Stimulated activated naive B cell treated with anti-CD40 and anti-IgM and Interleukin-4, amounts not matched to agents 10 μg/mL and 1 μg/mL and 100 μg/mL, for 72 hours (primary cell): ENCODE measurements around the gene UNC5CL.

Source experiments
- ATAC-seq, 2 donors: fragments of 150-1000 bp; cut with Tn5 transposase; replicated peaks; 2 replicates each; pipeline ENCODE4 v1.10.0; 2021; ENCODE audit warnings: moderate library complexity in 1 of 2
- DNase-seq: peaks from one replicate; pipeline ENCODE4 v3.0.0; 2021
- H3K27ac Mint-ChIP-seq: one replicate; pipeline ENCODE4 v1.8.0; 2022; ENCODE audit warnings: mild to moderate bottlenecking, mixed read lengths
- H3K27me3 Mint-ChIP-seq, 2 donors: one replicate each; pipeline ENCODE4 v1.8.0; 2022; ENCODE audit warnings: mixed read lengths in 2 of 2
- H3K36me3 Mint-ChIP-seq, 2 donors: one replicate each; pipeline ENCODE4 v1.8.0; 2022; ENCODE audit warnings: mixed read lengths in 2 of 2, mild to moderate bottlenecking in 1 of 2
- H3K4me1 Mint-ChIP-seq, 2 donors: one replicate each; pipeline ENCODE4 v1.8.0; 2022; ENCODE audit warnings: mixed read lengths in 2 of 2, mild to moderate bottlenecking in 1 of 2
- H3K4me3 Mint-ChIP-seq, 2 donors: one replicate each; pipeline ENCODE4 v1.8.0; 2022; ENCODE audit warnings: mild to moderate bottlenecking in 2 of 2, mixed read lengths in 2 of 2, moderate library complexity in 1 of 2
- H3K9me3 Mint-ChIP-seq, 2 donors: one replicate each; pipeline ENCODE4 v1.8.0; 2022; ENCODE audit warnings: mixed read lengths in 2 of 2, mild to moderate bottlenecking in 1 of 2

Gene UNC5CL

DNA sequence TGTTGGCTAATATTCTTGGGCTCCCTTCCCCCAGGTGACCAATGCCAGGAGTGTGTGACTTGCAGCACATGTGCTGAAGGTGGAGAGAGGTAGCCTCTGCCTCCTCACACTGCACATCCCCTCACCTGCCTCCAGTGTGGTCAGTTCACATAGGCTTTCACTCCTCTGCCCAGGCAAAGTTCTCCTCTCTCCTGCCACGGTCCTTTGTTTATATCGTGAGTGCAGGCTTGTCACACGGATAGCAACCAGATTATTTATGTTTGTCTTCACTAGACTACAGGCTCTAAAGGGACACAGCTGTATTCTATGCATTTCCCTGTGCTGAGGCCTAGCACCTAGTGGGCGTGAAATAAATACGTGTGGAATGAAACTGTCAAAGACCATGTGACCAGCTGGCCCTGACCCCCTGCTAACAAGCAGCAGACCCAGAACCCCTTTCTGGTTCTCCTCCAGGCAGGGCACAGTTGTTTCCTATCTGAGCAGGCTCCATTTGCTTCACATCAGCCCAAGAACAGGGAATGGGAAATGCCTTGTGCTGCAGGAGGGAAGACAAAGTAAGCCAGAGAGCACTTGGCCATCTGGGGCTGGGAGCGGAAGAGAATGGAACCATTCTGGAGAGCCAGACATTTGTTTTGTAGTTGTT is 42.3 kb downstream of the UNC5CL start:
- Mint-ChIP-seq H3K9me3 (no peaks in the 10 kb centered on the region), H3K27ac (no peak overlapping the region), H3K36me3 (no peaks in the 10 kb centered on the region), H3K27me3 (peaks cover 46% of the 10 kb centered on the region in 2 donors), H3K4me3 (no peak overlapping the region), H3K4me1 (peaks cover 6 to 10% of the 10 kb centered on the region in 2 donors)
- ATAC-seq (no peak), DNase-seq (no peak)

DNA sequence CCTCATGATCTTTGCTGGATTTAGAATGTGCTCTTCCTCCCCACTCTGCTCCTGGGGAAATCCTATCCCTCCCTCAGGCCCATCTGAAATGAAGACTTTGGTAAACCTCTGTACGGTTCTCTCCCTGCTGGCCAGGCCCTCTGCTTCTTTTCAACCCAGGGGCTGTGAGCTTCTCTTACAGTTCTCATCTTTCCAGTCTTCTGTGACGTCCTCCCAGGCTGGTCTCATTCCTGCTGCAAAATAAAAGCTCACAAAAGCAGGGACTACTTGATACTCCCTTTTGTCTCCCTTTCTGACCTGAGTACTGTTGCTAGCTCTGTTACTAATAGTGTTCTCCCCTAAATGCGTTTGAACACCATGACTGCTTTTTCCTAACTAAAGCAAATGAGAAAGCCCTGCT is 46.3 kb downstream of the UNC5CL start:
- Mint-ChIP-seq H3K36me3 (no peaks in the 10 kb centered on the region), H3K9me3 (no peaks in the 10 kb centered on the region), H3K27ac (no peak overlapping the region), H3K4me1 (peaks cover 0 to 3% of the 10 kb centered on the region in 2 donors), H3K27me3 (peaks cover 44 to 45% of the 10 kb centered on the region in 2 donors), H3K4me3 (no peak overlapping the region)
- ATAC-seq (no peak), DNase-seq (no peak)

DNA sequence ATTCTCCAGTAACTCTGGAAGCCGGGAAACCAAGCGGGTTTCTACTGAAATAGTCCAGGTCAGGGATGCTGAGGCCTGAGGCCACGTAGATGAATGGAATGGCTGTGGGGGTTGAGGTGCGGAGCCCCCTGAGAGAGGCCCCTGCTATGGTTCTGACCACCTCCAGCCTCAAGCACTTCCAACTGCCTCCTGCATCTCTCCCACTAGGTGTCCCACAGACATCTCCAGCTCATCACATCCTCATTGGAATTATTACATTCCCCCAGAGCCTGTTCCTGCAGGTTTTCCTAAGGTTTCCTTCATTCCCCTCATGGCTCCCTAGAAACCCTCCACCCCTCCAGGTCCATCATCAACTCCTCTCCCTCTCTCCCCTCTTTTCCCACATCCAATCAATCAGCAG is 48.7 kb downstream of the UNC5CL start:
- H3K27me3 Mint-ChIP-seq = peaks cover 47 to 48% of the 10 kb centered on the region in 2 donors
- H3K4me1 Mint-ChIP-seq = peaks cover 0 to 3% of the 10 kb centered on the region in 2 donors
- ATAC-seq = no peak
- no peaks in the 10 kb centered on the region for H3K9me3 Mint-ChIP-seq
- H3K36me3 Mint-ChIP-seq = no peaks in the 10 kb centered on the region
- DNase-seq = no peak
- H3K4me3 Mint-ChIP-seq = no peak overlapping the region
- H3K27ac Mint-ChIP-seq = no peak overlapping the region

DNA sequence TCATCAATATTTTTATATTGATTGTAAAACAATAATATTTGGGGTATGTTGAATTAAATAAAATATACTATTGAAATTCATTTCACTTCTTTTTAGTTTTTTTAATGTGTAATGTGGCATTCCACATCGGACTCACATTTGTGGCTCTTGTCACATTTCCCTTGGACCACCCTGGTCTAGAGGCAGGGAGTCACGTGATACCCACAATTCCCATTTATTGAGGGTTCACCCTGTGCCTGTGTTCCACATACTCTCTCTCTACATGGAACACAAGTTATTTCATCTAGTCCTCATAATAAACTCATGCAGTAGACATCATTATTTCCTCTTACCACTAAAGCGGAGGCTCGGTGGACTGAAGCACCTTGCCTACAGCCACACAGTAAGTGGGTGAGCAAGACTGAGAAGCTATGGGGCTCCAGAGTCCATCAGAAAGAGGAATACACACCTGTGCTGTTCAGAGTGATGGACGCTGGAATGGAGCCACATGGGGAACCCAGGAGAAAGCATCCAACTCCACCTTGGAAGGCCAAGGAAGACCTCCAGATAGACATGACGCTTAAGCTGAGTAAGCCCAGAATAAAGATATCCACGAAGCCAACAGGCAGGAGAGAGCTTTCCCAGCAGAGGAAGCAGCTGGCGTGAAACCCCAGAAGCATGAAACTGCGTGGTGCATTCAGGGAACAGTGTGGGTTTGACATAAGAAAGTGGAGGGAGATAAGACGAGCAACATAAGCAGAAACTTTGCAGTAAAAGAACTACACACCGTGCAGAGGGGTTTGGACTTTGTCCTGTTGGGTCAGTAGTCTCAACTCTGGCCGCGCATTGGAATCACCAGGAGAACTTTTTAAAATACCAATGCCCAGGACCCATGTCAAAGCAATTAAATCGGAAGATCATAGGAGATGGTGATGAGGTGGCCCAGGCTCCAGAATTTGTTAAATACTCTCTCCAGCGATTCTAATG is 49.5 kb downstream of the UNC5CL start:
- Mint-ChIP-seq H3K4me1 (peaks cover 0 to 3% of the 10 kb centered on the region in 2 donors), H3K4me3 (no peak overlapping the region), H3K27ac (no peak overlapping the region), H3K36me3 (no peaks in the 10 kb centered on the region), H3K9me3 (no peaks in the 10 kb centered on the region), H3K27me3 (peaks cover 43 to 46% of the 10 kb centered on the region in 2 donors)
- DNase-seq = no peak
- ATAC-seq = no peak

DNA sequence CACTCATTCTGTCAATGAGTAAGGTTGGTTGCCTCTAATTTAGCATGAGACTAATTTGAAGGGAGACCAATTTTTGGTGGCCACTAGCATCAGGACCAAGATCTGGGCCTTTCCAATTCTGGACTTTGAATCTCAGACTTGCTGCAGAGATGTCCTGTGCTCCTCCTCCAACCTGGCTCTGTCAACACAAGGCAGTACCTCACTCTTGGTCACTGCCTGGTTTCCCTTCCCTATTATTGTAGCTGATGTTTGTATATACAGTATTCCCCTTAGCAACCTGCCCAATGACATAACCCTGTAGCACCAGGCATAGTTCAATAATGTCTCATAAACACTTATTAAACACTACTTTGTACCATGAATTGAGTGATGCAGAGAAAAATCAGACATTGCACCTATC is 50.4 kb downstream of the UNC5CL start:
- peak; percentile 74 to 91 for ATAC-seq

DNA sequence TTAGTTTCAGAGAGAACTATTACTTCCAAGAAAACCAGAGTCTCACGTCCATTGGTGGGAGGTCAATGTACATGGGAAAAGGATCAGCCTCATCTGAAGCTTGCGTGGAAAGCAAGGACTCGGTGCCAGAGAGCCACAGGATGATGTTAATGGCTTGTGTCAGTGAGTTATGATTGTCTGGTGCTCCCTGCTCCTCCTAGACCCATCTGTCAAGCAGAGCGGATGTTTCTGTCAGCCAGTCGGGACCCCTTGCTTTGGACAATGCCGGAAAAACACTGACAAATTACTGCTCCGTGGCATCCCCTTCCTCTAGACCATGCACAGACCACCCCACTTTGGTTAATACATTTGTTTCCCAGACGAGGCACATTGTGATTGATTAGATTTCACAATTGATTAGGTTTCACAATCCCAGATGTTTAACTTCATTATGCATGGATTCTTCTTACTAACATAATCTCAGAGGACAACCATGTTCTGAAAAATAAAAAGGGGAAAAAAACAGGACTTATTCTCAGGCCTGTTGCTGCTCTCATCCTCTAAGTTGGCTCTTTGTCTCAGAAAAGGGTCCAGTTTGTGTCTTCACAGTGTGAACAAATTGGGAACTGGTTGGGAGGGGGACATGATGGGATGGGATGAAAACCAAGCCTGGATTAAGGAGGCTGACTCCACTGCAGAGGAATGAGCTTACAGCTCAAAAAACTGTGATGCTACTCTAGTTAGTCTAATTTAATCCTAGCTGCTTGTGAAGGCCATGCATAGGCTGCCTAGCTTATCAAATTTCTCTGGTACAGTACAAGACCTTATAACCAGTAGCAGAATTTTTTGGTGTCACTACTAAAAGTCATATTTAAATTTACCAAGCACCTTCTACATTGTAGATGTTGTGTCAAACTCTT is 51.9 kb downstream of the UNC5CL start:
- ATAC-seq (no peak), DNase-seq (no peak)
- H3K27ac Mint-ChIP-seq = no peak overlapping the region
- H3K9me3 Mint-ChIP-seq = peaks cover 0 to 3% of the 10 kb centered on the region in 2 donors
- H3K36me3 Mint-ChIP-seq = no peaks in the 10 kb centered on the region
- no peak overlapping the region for H3K4me3 Mint-ChIP-seq
- peaks cover 0 to 3% of the 10 kb centered on the region in 2 donors for H3K4me1 Mint-ChIP-seq
- H3K27me3 Mint-ChIP-seq = peaks cover 46 to 56% of the 10 kb centered on the region in 2 donors

More for the DNA sequence above, 50.4 kb downstream of the UNC5CL start:
- H3K27ac Mint-ChIP-seq = no peak overlapping the region
- H3K27me3 Mint-ChIP-seq = peaks cover 44 to 48% of the 10 kb centered on the region in 2 donors
- no peak for DNase-seq
- no peaks in the 10 kb centered on the region for H3K36me3 Mint-ChIP-seq
- H3K4me3 Mint-ChIP-seq = no peak overlapping the region
- H3K9me3 Mint-ChIP-seq = peaks cover 0 to 3% of the 10 kb centered on the region in 2 donors
- peaks cover 0 to 3% of the 10 kb centered on the region in 2 donors for H3K4me1 Mint-ChIP-seq

DNA sequence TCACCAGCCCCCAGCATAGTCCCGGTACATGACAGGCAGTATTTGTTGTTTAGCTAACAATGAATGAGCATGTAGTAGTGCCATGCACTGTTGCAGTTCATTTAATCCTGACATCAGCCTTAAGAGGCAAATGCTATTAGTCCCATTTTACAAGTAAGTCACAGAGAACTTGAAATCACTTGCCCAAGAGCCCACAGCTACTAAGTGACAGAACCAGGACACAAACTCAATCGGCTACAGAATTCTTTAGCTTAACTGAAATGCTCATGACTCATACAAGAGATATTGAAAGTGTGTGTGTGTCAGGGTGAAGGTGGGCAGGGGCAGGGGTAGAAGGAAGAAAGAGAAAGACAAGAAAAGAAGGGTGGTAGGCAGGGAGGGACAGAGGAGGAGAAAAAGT is 52.7 kb downstream of the UNC5CL start:
- no peak for DNase-seq
- no peaks in the 10 kb centered on the region for H3K36me3 Mint-ChIP-seq
- no peak overlapping the region for H3K27ac Mint-ChIP-seq
- peaks cover 0 to 3% of the 10 kb centered on the region in 2 donors for H3K9me3 Mint-ChIP-seq
- peaks cover 45 to 54% of the 10 kb centered on the region in 2 donors for H3K27me3 Mint-ChIP-seq
- H3K4me3 Mint-ChIP-seq = no peak overlapping the region
- H3K4me1 Mint-ChIP-seq = peaks cover 0 to 3% of the 10 kb centered on the region in 2 donors
- ATAC-seq = no peak

DNA sequence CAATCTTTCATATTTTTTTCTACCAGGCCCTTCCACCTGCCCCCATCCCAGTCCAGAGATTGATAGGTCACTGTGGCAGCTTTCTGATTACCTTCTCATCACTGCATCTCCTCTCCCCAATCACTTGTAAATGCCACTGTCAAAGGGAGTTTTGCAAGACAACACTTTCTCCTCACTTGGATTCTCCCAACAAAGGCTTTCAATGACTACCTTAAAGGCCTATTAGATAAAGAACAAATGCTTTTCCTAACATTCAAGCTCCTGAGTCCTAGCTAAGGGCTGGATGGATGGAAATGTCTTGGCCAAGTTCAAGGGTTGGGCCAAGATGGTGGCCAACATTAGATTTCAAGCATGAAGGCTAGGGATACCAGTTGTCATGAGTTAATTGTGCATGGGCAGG is 55.3 kb downstream of the UNC5CL start:
- peaks cover 0 to 3% of the 10 kb centered on the region in 2 donors for H3K9me3 Mint-ChIP-seq
- no peaks in the 10 kb centered on the region for H3K36me3 Mint-ChIP-seq
- peaks cover 56 to 66% of the 10 kb centered on the region in 2 donors for H3K27me3 Mint-ChIP-seq
- H3K4me1 Mint-ChIP-seq = peaks cover 0 to 2% of the 10 kb centered on the region in 2 donors
- H3K27ac Mint-ChIP-seq = no peak overlapping the region
- no peak overlapping the region for H3K4me3 Mint-ChIP-seq
- DNase-seq (no peak), ATAC-seq (no peak)

DNA sequence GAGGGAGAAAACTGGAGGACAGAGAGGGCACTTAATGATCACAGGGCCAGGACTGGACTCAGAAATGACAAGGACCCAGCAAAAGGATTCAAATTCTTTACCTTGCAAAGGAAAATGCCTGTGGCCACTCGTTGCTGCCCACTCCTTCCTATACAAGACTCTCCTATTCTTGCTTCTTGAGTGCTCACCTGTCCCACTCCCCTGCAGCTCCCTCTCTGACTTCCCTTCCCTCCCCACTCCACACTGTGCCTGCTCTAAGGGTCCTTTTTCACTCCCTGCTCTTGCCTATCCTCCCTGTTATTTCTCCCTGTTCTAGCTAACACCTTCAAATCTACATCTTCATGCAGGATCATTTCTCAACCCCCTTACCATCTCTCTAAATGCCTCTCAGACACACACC is 56.1 kb downstream of the UNC5CL start:
- Mint-ChIP-seq H3K4me1 (no peaks in the 10 kb centered on the region), H3K27ac (no peak overlapping the region), H3K9me3 (peaks cover 0 to 3% of the 10 kb centered on the region in 2 donors), H3K4me3 (no peak overlapping the region), H3K27me3 (peaks cover 60 to 74% of the 10 kb centered on the region in 2 donors), H3K36me3 (no peaks in the 10 kb centered on the region)
- ATAC-seq = no peak
- DNase-seq = no peak

DNA sequence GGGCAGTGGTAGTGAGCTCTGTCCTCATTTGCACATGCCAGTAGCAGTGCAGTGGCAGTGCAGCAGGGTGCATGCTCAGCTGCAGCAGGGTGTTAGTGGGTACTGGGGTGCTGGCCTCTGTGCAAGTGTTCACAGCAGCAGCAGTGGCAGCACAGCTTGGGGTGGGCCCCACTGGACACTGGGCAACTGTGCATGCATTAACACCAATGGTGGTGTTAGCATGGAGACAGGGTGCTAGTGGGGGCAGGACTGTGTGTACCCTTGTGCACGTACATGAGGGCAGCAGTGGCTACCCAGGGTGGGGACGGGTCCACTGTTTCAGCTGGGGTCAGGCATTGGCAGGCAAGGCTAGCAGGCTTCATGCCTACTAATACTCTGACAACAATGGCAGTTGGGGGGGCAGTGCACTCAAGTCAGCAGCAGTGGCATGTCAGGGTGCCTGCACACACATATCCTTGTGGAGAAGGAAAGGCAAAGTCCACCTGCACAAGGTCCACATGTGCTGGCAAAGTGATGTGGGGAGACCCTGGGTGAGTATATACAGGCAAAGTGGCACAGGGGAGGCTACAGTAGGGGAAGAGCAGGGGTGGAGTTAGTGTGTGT is 60.2 kb downstream of the UNC5CL start:
- H3K4me1 Mint-ChIP-seq = no peaks in the 10 kb centered on the region
- peaks cover 80 to 91% of the 10 kb centered on the region in 2 donors for H3K27me3 Mint-ChIP-seq
- no peak for ATAC-seq

DNA sequence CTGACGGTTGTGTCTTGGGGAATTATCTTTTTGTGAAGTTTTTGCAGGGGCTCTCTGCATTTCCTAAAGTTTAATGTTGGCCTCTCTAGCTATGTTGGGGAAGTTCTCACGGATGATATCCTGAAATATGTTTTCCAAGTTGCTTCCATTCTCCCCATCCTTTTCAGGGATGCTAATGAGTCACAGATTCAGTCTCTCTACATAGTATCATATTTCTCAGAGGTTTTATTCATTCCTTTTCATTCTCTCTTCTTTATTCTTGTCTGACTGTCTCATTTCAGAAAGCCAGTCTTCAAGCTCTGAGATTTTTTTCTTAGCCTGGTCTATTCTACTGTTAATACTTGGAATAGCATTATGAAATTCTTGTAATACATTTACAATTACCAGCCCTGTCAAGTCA is 61.3 kb downstream of the UNC5CL start:
- no peaks in the 10 kb centered on the region for H3K36me3 Mint-ChIP-seq
- H3K27me3 Mint-ChIP-seq = peaks cover 76 to 91% of the 10 kb centered on the region in 2 donors
- H3K27ac Mint-ChIP-seq = no peak overlapping the region
- ATAC-seq = no peak
- H3K4me3 Mint-ChIP-seq = no peak overlapping the region
- H3K9me3 Mint-ChIP-seq = peaks cover 0 to 2% of the 10 kb centered on the region in 2 donors
- no peaks in the 10 kb centered on the region for H3K4me1 Mint-ChIP-seq
- no peak for DNase-seq

More for the DNA sequence above, 60.2 kb downstream of the UNC5CL start:
- H3K9me3 Mint-ChIP-seq = no peaks in the 10 kb centered on the region
- no peak overlapping the region for H3K27ac Mint-ChIP-seq
- no peaks in the 10 kb centered on the region for H3K36me3 Mint-ChIP-seq
- no peak overlapping the region for H3K4me3 Mint-ChIP-seq
- DNase-seq = no peak

DNA sequence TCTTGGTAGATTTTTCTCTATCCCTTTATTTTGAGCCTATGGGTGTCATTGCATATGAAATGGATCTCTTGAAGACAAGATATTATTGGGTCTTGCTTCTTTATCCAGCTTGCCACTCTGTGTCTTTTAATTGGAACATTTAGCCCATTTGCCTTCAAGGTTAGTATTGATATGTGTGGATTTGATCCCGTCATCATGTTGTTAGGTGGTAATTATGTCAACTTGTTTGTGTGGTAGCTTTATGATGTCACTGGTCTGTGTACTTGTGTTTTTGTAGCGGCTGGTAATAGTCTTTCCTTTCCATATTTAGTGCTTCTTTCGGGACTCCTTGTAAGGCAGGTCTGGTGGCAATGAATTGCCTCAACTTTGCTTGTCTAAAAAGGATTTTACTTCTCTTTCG is 61.9 kb downstream of the UNC5CL start:
- H3K9me3 Mint-ChIP-seq = peaks cover 0 to 4% of the 10 kb centered on the region in 2 donors
- DNase-seq = no peak
- H3K4me3 Mint-ChIP-seq = no peak overlapping the region
- H3K27ac Mint-ChIP-seq = no peak overlapping the region
- ATAC-seq = no peak
- H3K4me1 Mint-ChIP-seq = no peaks in the 10 kb centered on the region
- H3K27me3 Mint-ChIP-seq = peaks cover 71 to 89% of the 10 kb centered on the region in 2 donors
- H3K36me3 Mint-ChIP-seq = no peaks in the 10 kb centered on the region
